ENCODE measurements around the gene GPR35.

Gene GPR35

DNA sequence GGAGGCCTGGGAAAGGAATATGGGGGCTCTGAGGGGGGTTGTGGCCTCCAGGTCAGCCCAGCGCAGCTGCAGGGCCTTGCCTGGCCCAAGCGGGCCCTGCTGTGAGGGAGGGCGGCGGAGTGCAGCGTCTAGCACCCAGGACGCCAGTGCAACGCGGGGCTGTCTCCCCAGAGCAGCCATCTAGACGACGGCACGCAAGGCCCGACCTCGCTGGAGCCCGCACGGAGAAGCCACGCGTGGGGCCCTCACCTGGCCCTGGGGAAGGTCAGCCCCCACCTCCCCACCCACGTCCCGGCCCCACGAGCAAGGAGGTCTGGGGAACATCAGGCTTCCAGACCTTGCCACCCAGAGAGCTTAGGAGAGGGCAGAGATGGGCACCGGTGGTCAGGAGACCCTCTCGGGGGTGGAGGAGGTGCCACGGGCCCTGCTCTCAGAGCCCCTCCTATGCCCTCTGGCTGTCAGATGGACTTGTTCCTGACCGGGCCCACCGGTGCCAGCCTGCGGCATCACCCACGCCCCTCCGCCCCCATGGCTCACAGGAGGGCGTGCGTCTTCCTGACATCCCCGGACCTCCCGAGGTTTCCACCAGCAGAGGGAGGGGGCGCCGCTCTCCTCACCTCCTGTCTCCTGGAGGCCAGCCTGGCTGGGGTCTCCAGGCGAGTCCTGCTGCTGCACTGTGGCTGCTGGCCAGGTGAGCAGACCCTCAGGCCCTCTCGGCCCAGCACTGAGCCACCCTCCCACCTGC is 17.0 kb downstream of the GPR35 start:
- no peaks in the 10 kb centered on the region for H3K9me2 ChIP-seq (replicated peaks; ENCODE audit: control insufficient read depth, low read length)
- H3K4me2 ChIP-seq (ENCODE audit: low read length): no peak overlapping the region
- no peaks in the 10 kb centered on the region for H3K27me3 ChIP-seq (ENCODE audit: control insufficient read depth, low read length)

DNA sequence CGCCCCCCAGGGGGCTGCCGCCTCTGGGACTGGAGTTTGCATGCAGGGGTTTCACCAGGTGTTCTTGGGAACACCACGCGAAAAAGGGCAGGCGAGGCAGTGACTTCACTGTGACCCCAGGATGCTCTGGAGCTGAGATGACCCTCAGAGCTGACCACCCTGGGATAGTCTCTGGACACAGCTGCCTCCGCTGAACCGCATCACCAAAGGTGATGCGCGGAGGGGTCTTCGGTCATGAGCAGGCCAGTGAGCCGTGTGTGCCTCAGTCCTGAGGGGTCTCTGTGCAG is 17.5 kb downstream of the GPR35 start:
- no peak overlapping the region for H3K4me3 ChIP-seq (ENCODE audit: low read length)
- no peak overlapping the region for H3K27ac ChIP-seq (ENCODE audit: low read depth, low read length)
- H3K4me2 ChIP-seq (ENCODE audit: low read length): no peak overlapping the region
- no peaks in the 10 kb centered on the region for H3K27me3 ChIP-seq (ENCODE audit: control insufficient read depth, low read length)
- H3K79me2 ChIP-seq (ENCODE audit: control insufficient read depth, low read length): no peaks in the 10 kb centered on the region
- H3K4me1 ChIP-seq (ENCODE audit: control insufficient read depth, low read length): no peaks in the 10 kb centered on the region
- no peaks in the 10 kb centered on the region for H3F3A ChIP-seq (ENCODE audit: control insufficient read depth, insufficient read depth)
- peaks cover 8% of the 10 kb centered on the region; the same call in 1 of the 2 replicates for H3K9me3 ChIP-seq (ENCODE audit: control insufficient read depth, insufficient read depth, low read length)
- no peaks in the 10 kb centered on the region for H3K36me3 ChIP-seq (ENCODE audit: control insufficient read depth, low read length)
- TF ChIP-seq EZH2phosphoT487 (IDR thresholded peaks at IDR 0.05; ENCODE audit: borderline replicate concordance, low read length): no peak
- TF ChIP-seq, protein P1, sequence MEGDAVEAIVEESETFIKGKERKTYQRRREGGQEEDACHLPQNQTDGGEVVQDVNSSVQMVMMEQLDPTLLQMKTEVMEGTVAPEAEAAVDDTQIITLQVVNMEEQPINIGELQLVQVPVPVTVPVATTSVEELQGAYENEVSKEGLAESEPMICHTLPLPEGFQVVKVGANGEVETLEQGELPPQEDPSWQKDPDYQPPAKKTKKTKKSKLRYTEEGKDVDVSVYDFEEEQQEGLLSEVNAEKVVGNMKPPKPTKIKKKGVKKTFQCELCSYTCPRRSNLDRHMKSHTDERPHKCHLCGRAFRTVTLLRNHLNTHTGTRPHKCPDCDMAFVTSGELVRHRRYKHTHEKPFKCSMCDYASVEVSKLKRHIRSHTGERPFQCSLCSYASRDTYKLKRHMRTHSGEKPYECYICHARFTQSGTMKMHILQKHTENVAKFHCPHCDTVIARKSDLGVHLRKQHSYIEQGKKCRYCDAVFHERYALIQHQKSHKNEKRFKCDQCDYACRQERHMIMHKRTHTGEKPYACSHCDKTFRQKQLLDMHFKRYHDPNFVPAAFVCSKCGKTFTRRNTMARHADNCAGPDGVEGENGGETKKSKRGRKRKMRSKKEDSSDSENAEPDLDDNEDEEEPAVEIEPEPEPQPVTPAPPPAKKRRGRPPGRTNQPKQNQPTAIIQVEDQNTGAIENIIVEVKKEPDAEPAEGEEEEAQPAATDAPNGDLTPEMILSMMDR (IDR thresholded peaks at IDR 0.05; ENCODE audit: low read depth, low read length, poor library complexity, severe bottlenecking): no peak
- H4K20me1 ChIP-seq (ENCODE audit: control insufficient read depth, insufficient read depth, low read depth, low read length): no peaks in the 10 kb centered on the region
- H3K9me2 ChIP-seq (replicated peaks; ENCODE audit: control insufficient read depth, low read length): no peaks in the 10 kb centered on the region

More for the DNA sequence above, 17.0 kb downstream of the GPR35 start:
- no peaks in the 10 kb centered on the region for H3K4me1 ChIP-seq (ENCODE audit: control insufficient read depth, low read length)
- H4K20me1 ChIP-seq (ENCODE audit: control insufficient read depth, insufficient read depth, low read depth, low read length): no peaks in the 10 kb centered on the region
- peaks cover 8% of the 10 kb centered on the region; the same call in 1 of the 2 replicates for H3K9me3 ChIP-seq (ENCODE audit: control insufficient read depth, insufficient read depth, low read length)
- H3K79me2 ChIP-seq (ENCODE audit: control insufficient read depth, low read length): no peaks in the 10 kb centered on the region
- H3F3A ChIP-seq (ENCODE audit: control insufficient read depth, insufficient read depth): no peaks in the 10 kb centered on the region
- TF ChIP-seq EZH2phosphoT487 (IDR thresholded peaks at IDR 0.05; ENCODE audit: borderline replicate concordance, low read length): no peak
- TF ChIP-seq, protein P1 (IDR thresholded peaks at IDR 0.05; ENCODE audit: low read depth, low read length, poor library complexity, severe bottlenecking): no peak
- no peak overlapping the region for H3K27ac ChIP-seq (ENCODE audit: low read depth, low read length)
- H3K36me3 ChIP-seq (ENCODE audit: control insufficient read depth, low read length): no peaks in the 10 kb centered on the region
- no peak overlapping the region for H3K4me3 ChIP-seq (ENCODE audit: low read length)

DNA sequence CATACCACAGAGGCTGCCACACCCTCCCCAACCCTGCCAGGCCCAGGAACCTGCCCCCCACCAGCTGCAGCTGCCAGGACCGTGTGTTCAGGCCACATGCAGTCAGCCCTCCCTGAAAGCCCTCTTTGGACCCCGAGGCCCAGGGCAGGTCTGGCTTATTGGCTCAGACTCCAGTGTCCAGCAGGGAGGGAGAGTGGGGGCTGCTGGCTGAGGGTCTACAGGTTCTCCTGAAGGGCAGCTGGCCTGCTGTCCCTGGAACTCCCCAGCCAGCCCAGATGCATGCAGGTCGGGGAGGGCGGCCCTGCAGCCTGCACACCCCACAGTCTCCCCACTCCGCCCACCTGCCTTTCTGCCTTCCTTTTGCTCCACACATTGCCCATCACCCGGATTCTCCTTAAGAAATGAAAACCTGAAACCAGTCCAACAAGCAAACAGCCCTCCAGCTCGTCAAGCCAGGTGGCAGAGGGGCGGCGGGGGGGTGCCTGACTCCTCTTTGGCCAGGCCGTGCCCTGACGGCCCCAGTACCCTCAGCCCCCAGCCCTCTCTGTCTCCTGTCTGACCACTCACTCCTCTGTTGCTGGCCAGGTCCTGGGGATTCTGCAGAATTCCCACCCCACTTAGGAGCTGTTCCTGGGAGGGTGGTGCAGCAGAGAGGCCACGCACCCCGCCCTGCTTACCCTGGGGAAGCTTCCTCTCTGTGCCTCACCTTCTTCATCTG is 18.0 kb downstream of the GPR35 start:
- TF ChIP-seq, protein P1 (IDR thresholded peaks at IDR 0.05; ENCODE audit: low read depth, low read length, poor library complexity, severe bottlenecking): no peak
- TF ChIP-seq EZH2phosphoT487 (IDR thresholded peaks at IDR 0.05; ENCODE audit: borderline replicate concordance, low read length): no peak
- no peaks in the 10 kb centered on the region for H3K79me2 ChIP-seq (ENCODE audit: control insufficient read depth, low read length)

More for the DNA sequence above, 18.0 kb downstream of the GPR35 start:
- Histone ChIP-seq H3F3A (ENCODE audit: control insufficient read depth, insufficient read depth) (no peaks in the 10 kb centered on the region), H3K4me3 (ENCODE audit: low read length) (no peak overlapping the region), H3K27me3 (ENCODE audit: control insufficient read depth, low read length) (peaks cover under 1% of the 10 kb centered on the region; the same call in 1 of the 2 replicates), H3K9me3 (ENCODE audit: control insufficient read depth, insufficient read depth, low read length) (peaks cover 8% of the 10 kb centered on the region; the same call in 1 of the 2 replicates), H3K36me3 (ENCODE audit: control insufficient read depth, low read length) (no peaks in the 10 kb centered on the region), H3K9me2 (replicated peaks; ENCODE audit: control insufficient read depth, low read length) (no peaks in the 10 kb centered on the region), H3K27ac (ENCODE audit: low read depth, low read length) (no peak overlapping the region), H3K4me2 (ENCODE audit: low read length) (no peak overlapping the region), H4K20me1 (ENCODE audit: control insufficient read depth, insufficient read depth, low read depth, low read length) (no peaks in the 10 kb centered on the region), H3K4me1 (ENCODE audit: control insufficient read depth, low read length) (no peaks in the 10 kb centered on the region)

Measured in DOHH2 (cell line).